ENCODE results near the gene NUB1.

DNA sequence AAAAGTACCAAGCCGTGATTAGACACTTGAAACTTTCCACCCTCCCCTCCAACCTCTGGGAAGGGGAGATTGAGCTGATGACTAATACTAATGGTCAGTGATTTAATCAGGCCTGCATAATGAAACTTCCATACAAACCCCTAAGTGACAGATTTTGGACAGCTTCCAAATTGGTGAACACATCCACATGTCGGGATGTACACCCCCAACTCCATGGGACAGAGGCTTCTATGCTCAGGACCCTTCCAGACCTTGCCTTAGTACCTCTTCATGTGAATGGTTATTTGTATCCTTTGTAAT is 4.8 kb downstream of the NUB1 start:
- TF ChIP-seq, protein P1, sequence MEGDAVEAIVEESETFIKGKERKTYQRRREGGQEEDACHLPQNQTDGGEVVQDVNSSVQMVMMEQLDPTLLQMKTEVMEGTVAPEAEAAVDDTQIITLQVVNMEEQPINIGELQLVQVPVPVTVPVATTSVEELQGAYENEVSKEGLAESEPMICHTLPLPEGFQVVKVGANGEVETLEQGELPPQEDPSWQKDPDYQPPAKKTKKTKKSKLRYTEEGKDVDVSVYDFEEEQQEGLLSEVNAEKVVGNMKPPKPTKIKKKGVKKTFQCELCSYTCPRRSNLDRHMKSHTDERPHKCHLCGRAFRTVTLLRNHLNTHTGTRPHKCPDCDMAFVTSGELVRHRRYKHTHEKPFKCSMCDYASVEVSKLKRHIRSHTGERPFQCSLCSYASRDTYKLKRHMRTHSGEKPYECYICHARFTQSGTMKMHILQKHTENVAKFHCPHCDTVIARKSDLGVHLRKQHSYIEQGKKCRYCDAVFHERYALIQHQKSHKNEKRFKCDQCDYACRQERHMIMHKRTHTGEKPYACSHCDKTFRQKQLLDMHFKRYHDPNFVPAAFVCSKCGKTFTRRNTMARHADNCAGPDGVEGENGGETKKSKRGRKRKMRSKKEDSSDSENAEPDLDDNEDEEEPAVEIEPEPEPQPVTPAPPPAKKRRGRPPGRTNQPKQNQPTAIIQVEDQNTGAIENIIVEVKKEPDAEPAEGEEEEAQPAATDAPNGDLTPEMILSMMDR (conservative IDR thresholded peaks at IDR 0.05 in 1 of 2, IDR thresholded peaks at IDR 0.05 in 1 of 2; ENCODE audit: extremely low read depth in 1 of 2, insufficient read depth in 1 of 2, low read depth in 1 of 2, low read length in 2 of 2), result no peak
- TF ChIP-seq EZH2 (IDR thresholded peaks at IDR 0.05; ENCODE audit: borderline replicate concordance, low read length), result no peak
